ENCODE data around the gene MVB12B. TPM values are rescaled to one million over a fixed set of nuclear protein-coding genes. Genes with fewer than 3 reads are reported as not detected.
A peak's percentile ranks its signal among the peaks of the same experiment; 100 is the strongest.

MVB12B gene
- total RNA-seq, 1 experiment from 2014 or later, result 9.4 TPM

DNA sequence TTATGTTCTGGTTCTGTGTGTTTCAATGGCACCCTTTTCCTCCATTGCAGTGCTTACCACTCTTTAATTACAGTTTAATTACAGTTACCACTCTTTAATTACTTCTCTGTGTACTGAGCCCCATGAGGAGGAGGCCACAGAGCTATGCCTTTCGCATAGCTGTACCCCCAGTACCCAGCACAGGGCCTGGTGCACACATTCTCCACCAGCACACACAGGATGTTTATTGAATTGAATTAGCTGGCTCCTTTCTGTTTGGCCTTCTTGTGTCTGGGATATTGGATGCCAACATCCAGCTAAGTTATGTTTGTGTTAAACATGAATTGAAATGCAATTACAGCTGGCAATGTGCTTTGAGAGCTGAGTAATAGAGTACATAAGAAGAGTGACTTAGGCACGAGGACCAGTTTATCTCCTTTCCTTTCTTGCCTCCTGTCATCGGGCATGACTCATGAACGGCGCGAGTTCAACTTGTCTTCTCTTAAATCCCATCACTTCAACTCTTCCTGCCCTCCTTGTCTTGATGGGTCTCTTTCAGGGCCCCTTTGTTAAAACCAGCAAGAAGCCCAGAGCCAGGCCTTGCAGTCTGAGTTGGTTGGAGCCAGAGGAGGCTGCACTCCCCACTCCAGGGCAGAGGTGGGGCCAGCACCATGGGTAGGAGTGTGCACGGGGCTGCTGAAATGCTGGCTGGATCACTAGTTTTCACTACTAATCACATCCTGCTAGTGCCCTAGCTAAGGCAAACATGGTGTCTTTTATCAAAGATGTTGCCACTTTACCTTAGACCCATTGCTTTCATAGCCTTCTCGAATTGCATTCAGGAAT lies 37.4 kb downstream of the MVB12B start:
- H3K9me3 ChIP-seq (ENCODE audit: control insufficient read depth, insufficient read depth, low read depth, low read length), result peaks cover 30% of the 10 kb centered on the region; the same call in 1 of the 2 replicates
- peak overlapping the region; percentile 57 for H3K27ac ChIP-seq (ENCODE audit: low read length)
- peak; percentile 82 for ATAC-seq
- H3K4me1 ChIP-seq (ENCODE audit: control insufficient read depth, insufficient read depth, low read length), result no peaks in the 10 kb centered on the region; the same call in none of the 2 replicates
- no peak for TF ChIP-seq POLR2AphosphoS5 (IDR thresholded peaks at IDR 0.05; ENCODE audit: low read depth, low read length)
- TF ChIP-seq, protein P1, sequence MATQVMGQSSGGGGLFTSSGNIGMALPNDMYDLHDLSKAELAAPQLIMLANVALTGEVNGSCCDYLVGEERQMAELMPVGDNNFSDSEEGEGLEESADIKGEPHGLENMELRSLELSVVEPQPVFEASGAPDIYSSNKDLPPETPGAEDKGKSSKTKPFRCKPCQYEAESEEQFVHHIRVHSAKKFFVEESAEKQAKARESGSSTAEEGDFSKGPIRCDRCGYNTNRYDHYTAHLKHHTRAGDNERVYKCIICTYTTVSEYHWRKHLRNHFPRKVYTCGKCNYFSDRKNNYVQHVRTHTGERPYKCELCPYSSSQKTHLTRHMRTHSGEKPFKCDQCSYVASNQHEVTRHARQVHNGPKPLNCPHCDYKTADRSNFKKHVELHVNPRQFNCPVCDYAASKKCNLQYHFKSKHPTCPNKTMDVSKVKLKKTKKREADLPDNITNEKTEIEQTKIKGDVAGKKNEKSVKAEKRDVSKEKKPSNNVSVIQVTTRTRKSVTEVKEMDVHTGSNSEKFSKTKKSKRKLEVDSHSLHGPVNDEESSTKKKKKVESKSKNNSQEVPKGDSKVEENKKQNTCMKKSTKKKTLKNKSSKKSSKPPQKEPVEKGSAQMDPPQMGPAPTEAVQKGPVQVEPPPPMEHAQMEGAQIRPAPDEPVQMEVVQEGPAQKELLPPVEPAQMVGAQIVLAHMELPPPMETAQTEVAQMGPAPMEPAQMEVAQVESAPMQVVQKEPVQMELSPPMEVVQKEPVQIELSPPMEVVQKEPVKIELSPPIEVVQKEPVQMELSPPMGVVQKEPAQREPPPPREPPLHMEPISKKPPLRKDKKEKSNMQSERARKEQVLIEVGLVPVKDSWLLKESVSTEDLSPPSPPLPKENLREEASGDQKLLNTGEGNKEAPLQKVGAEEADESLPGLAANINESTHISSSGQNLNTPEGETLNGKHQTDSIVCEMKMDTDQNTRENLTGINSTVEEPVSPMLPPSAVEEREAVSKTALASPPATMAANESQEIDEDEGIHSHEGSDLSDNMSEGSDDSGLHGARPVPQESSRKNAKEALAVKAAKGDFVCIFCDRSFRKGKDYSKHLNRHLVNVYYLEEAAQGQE (IDR thresholded peaks at IDR 0.05; ENCODE audit: insufficient read depth in 1 of 2, low read depth in 2 of 2, low read length in 1 of 2), result no peak
- no peak for TF ChIP-seq TCF7L2 (IDR thresholded peaks at IDR 0.05; ENCODE audit: low read depth, low read length)
- TF ChIP-seq SIN3A (IDR thresholded peaks at IDR 0.05; ENCODE audit: borderline replicate concordance, insufficient read depth, low read depth, low read length), result no peak
- TF ChIP-seq, protein P2, sequence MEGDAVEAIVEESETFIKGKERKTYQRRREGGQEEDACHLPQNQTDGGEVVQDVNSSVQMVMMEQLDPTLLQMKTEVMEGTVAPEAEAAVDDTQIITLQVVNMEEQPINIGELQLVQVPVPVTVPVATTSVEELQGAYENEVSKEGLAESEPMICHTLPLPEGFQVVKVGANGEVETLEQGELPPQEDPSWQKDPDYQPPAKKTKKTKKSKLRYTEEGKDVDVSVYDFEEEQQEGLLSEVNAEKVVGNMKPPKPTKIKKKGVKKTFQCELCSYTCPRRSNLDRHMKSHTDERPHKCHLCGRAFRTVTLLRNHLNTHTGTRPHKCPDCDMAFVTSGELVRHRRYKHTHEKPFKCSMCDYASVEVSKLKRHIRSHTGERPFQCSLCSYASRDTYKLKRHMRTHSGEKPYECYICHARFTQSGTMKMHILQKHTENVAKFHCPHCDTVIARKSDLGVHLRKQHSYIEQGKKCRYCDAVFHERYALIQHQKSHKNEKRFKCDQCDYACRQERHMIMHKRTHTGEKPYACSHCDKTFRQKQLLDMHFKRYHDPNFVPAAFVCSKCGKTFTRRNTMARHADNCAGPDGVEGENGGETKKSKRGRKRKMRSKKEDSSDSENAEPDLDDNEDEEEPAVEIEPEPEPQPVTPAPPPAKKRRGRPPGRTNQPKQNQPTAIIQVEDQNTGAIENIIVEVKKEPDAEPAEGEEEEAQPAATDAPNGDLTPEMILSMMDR (IDR thresholded peaks at IDR 0.05), result no peak
- H3K4me3 ChIP-seq (ENCODE audit: low read depth in 2 of 2, low read length in 2 of 2), result no peak overlapping the region
- H3K27me3 ChIP-seq (ENCODE audit: control insufficient read depth, insufficient read depth, low read length), result no peaks in the 10 kb centered on the region
- POLR2A ChIA-PET, result no interaction called here
- in situ Hi-C loops (cut with HindIII; ENCODE audit: low pct_unique_long_range_greater_than_20kb, low sequenced_read_pairs), result no loop called here
- no TSS peak for BruUV-seq (replicated peaks)
- intact Hi-C loops (cut with micrococcal nuclease; ENCODE audit: unreplicated experiment), result no loop called here
- CTCF ChIA-PET, result no interaction called here
- H3K36me3 ChIP-seq (ENCODE audit: control insufficient read depth, insufficient read depth, low read length), result no peaks in the 10 kb centered on the region
- peak; percentile 66 for DNase-seq (ENCODE audit: low read depth, low spot score)

DNA sequence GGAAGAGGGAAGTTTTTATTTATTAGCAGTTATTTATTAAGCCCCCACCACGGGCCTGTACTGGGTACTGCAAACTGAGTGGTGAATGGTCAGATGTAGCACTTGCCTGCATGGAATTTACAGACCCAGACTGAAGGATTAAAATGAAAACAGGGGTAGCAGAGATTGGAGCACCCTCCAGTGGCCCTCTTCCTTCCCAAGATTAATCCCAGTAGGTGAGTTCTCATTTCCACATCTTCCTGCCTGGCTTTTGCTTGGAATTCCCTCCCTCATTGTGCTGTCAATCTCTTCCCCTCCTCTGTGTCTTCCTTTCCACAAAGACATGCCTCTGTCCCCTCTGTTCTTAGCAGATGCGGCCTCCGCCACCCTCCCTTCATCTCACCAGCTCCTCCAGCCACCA lies 39.2 kb downstream of the MVB12B start:
- Histone ChIP-seq H3K36me3 (ENCODE audit: control insufficient read depth, insufficient read depth, low read length) (no peaks in the 10 kb centered on the region), H3K4me1 (ENCODE audit: control insufficient read depth, insufficient read depth, low read length) (no peaks in the 10 kb centered on the region; the same call in none of the 2 replicates), H3K4me3 (ENCODE audit: low read depth in 2 of 2, low read length in 2 of 2) (no peak overlapping the region), H3K9me3 (ENCODE audit: control insufficient read depth, insufficient read depth, low read depth, low read length) (peaks cover 18% of the 10 kb centered on the region; the same call in 1 of the 2 replicates), H3K27ac (ENCODE audit: low read length) (peak overlapping the region; percentile 65; the same call in 1 of the 2 replicates), H3K27me3 (ENCODE audit: control insufficient read depth, insufficient read depth, low read length) (no peaks in the 10 kb centered on the region)
- in situ Hi-C loops (cut with HindIII; ENCODE audit: low pct_unique_long_range_greater_than_20kb, low sequenced_read_pairs), result no loop called here
- no TSS peak for BruUV-seq (replicated peaks)
- intact Hi-C loops (cut with micrococcal nuclease; ENCODE audit: unreplicated experiment), result no loop called here
- TF ChIP-seq SIN3A (IDR thresholded peaks at IDR 0.05; ENCODE audit: borderline replicate concordance, insufficient read depth, low read depth, low read length), result no peak
- TF ChIP-seq, protein P2 (IDR thresholded peaks at IDR 0.05), result peak; percentile 51
- DNase-seq (ENCODE audit: low read depth, low spot score), result no peak
- no peak for ATAC-seq
- ChIA-PET POLR2A (interaction anchor here (0.6 to 0.7 kb wide), 3 partner anchors 9 to 651 kb away, joined by 6 to 11 read pairs (median 10); no protein-coding TSS in a partner anchor), CTCF (no interaction called here)
